ENCODE measurements around the gene RGS6.

- no peak for TF ChIP-seq CTCF (IDR thresholded peaks at IDR 0.05)
- TF ChIP-seq POLR2A (IDR thresholded peaks at IDR 0.05): no peak
Observed at GRCh38 chr14:72026536-72026935, 94.3 kb downstream of the RGS6 start.
